HG03039 (cell line): Measurements from ENCODE around the gene EAF2.
"Not testable (repeated sequence)": the region's sequence is repeated elsewhere in the genome, so short reads cannot be mapped to it uniquely, and the experiment has no call there.

ENCODE experiments used
- ATAC-seq: cut with Tn5 transposase; IDR thresholded peaks from one replicate; pipeline ENCODE4 v1.9.1; 2021; ENCODE audit warnings: mild to moderate bottlenecking, moderate library complexity; ENCODE audit not compliant: unreplicated experiment

Gene EAF2

DNA sequence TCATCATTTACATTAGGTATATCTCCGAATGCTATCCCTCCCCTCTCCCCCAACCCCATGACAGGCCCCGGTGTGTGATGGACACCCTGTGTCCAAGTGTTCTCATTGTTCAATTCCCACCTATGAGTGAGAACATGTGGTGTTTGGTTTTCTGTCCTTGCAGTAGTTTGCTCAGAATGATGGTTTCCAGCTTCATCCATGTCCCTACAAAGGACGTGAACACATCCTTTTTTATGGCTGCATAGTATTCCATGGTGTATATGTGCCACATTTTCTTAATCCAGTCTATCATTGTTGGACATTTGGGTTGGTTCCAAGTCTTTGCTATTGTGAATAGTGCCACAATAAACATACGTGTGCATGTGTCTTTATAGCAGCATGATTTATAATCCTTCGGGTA is 22.8 kb downstream of the EAF2 start:
- not testable (repeated sequence) for ATAC-seq

DNA sequence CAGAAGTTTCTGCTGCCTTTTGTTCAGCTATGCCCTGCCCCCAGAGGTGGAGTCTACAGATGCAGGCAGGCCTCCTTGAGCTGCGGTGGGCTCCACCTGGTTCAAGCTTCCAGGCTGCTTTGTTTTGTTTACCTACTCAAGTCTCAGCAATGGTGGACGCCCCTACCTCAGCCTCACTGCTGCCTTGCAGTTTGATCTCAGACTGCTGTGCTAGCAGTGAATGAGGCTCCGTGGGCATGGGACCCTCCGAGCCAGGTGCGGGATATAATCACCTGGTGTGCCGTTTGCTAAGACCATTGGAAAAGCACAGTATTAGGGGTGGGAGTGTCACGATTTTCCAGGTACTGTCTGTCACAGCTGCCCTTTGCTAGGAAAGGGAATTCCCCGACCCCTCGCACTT is 28.2 kb downstream of the EAF2 start:
- not testable (repeated sequence) for ATAC-seq

DNA sequence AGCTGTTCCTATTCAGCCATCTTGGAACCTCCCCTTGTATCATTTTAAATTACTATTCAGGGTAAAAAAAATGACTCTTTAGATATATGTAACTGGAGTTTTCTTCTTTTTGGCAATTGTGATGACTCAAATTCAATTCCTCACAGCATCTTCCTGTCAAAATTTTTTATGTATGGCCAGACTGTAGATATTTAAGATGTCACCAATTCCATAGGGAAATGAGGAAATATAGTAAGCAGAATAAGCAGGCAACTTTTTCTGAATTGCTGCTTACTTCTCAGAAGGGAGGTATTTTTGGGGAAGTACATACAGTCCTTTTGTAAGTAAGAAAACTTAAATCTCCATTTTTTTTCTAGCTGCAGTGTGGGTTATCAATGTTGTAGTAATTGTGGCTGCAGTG is 28.8 kb downstream of the EAF2 start:
- no peak for ATAC-seq

DNA sequence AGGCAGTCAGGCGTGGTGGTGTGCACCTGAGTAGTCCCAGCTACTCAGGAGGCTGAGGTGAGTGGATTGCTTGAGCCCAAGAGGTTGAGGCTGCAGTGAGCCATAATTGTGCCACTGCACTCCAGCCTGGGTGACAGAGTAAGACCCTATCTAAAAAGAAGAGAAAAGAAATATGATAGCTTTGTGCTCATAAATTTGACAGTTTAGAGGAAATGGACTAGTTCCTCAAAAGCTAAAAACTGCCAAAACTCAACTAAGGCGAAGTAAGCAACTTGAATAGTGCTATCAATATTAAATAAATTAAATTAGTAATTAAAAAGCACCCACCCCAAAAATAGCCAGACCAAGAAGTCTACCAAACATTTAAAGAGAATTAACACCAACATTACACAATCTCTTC is 34.7 kb downstream of the EAF2 start:
- no peak for ATAC-seq

DNA sequence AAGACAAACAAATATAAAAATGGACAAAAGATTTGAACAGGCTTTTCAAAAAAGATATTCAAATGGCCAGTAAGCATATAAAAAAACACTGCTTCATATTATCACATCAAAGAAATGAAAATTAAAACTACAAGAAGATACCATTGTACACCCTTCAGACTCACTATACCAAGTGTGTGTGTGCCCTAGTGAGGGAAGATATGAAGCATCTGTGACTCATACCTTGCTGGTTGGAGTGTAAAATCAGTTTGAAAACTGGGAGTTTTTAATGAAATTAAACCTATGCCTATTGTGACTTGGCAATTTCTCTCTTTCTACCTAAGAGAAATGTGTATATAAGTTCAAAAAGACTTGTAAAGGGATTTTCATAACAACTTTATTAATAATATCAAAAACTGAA is 35.7 kb downstream of the EAF2 start:
- no peak for ATAC-seq

DNA sequence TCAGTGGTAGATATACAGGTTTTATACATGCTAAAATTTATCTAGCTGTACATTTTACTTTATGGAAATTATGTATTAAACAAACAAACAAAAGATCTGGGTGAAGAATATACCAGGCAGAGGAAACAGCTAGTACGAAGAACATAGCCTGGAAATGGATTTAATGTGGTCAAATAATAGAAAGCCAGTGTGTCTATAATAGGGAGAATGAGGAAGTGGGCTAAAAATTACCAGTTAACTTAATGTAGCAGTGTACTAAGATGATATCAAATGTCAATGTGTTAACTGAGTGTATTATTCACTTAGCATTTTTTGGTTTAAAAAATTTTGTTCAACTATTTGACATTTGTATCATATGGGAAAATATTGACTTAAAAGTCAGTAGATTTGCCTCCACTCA is 36.4 kb downstream of the EAF2 start:
- no peak for ATAC-seq

DNA sequence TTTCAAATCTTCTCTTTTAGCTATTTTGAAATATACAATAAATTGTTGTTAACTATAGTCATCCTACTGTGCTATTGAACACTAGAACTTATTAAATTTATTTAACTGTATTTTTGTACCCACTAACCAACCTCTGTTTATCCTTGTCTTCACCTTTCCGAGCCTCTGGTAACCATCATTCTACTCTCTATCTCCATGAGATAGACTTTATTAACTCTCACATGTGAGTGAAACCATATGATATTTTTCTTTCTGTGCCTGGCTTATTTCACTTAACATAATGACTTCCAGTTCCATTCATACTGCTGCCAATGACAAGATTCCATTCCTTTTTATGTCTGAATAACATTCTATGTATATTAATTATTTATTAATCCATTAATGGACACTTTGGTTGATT is 43.4 kb downstream of the EAF2 start:
- ATAC-seq: no peak

DNA sequence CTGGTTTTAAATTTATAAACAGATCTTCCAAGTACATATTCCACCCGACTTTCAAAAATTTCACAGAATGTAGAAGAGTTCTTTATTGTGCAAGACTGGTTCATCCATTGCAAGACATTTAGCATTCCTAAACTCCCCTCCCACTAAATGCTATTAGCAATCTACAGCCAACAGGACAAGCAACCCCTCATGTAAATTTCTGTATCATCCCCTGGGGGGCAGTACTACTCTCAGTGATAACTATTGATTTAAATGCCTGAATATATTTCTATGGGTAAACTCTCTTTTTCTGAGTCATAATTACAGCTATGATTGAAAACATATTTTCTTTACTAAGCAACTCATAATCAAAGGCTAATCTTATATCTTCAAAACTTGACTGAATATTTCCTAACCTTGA is 48.5 kb downstream of the EAF2 start:
- no peak for ATAC-seq

DNA sequence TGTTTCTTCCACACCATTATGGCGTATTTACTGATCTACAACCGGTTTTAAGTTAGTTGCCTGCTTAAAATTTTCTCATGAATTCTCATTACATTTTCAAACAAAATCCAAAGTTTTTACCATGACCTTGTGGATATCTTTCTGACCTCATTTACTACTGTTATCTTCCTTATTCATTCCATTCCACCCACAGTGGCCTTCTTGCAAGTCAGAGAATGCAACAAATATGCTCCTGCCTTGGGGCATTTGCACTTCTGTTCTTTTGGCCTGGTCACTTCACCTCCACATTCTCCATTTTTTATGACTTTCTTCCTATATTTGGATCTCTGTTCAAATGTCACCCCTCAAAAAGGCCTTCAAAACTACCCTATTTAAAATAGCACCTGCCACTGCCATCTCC is 50.4 kb downstream of the EAF2 start:
- ATAC-seq: no peak

DNA sequence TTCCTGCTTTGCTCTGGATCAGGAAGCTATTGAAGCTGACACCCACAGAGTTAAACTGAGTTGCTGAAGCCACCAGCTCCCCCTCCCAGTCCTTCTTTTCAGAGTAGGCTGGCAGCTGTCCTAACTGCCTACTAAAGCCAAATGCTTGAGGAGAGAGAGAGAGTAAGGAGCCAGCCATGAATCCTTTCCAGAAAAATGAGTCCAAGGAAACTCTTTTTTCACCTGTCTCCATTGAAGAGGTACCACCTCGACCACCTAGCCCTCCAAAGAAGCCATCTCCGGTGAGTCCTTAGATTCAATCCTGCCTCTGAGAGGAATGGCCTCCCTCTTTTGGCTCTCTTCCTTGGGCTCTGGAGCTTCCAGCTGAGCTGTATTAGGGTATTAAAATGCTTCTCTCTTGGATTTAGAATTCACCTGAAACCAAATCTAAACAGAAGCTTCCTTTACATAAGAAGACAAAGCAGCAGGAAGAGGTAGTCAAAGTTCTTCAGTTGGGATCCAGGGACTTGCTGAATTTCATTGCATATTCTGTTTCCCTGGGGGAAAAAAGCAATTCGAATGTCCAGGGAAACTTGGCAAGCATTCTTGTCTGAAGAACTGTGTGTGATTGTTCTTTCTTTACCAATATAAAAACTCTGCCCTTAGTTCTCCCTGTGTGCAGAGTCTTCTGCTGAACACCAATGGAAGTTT is 59.4 kb downstream of the EAF2 start, which contains the start of gene SLC15A2:
SLC15A2 (plus strand) TSS at position 101 of the 690 bp plus-strand sequence; CDS start at position 177, 76 bp downstream.
- no peak for ATAC-seq

DNA sequence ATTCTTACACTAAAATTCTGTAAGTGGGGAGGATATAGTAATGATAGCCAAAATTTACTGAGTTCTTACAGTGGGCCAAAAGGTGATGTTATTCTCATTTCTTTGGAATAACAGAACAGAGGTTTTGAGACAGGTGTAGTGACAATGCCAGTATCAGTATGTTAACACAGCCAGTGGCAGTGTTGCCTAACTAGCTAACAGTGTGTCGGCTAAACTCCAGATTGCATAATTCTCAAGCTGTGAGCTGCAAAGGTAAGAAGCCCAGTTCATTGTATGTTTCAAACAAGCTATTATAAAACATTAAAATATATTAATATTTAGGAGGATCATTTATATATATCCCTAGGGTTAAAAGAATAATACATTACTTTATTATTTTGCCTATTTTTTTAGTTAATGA is 60.1 kb downstream of the EAF2 start:
- ATAC-seq: no peak

DNA sequence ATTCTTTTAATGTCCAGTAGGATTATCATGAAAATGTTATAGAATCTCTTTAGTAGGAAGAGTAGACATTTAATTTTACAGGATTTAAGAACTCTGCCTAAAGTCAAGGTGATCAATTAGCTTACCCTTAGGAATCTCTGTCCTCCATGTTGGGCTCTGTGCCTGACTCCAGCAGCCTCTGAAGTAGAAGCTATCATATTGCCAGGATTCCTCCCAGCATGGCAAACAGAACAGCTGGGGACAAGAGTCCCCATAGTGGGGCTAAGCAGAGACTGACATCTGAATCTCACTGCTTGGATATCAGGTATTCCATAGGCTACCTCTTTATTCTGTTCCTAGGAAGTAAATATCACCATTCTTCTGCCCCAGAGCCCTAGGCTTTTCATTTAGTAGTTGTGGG is 60.7 kb downstream of the EAF2 start:
- ATAC-seq: no peak

DNA sequence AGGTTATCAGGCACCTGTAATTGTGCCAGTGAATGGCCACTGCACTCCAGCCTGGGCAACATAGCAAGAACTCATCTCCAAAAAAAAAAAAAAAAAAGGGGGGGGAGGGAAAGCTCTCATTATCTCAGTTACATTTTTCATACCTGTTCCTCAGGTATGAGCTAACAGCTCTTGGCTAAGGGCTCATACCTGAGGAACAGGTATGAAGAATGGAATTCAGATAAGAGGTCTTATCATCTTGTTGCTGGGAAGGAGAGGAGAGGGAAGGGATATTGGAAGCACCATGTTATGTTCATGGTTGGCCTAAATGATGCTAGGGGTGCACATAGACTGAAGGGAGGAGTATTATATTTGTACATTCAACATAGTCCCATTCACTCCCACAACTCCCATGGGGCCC is 61.8 kb downstream of the EAF2 start:
- no peak for ATAC-seq

DNA sequence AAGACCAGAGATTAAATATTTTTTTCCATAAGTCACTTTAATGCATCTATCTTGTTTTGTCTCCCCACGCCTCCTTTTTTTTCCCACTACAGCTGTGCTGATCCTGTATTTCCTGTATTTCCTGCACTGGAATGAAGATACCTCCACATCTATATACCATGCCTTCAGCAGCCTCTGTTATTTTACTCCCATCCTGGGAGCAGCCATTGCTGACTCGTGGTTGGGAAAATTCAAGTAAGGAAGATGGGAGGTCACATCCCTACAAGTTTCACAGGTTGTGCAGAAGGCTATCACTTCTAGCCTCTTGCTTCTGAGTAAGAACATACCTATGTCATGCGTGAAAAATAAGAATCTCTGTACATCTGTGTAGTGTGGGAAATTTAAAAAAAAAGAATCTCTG is 62.3 kb downstream of the EAF2 start:
- ATAC-seq: no peak

DNA sequence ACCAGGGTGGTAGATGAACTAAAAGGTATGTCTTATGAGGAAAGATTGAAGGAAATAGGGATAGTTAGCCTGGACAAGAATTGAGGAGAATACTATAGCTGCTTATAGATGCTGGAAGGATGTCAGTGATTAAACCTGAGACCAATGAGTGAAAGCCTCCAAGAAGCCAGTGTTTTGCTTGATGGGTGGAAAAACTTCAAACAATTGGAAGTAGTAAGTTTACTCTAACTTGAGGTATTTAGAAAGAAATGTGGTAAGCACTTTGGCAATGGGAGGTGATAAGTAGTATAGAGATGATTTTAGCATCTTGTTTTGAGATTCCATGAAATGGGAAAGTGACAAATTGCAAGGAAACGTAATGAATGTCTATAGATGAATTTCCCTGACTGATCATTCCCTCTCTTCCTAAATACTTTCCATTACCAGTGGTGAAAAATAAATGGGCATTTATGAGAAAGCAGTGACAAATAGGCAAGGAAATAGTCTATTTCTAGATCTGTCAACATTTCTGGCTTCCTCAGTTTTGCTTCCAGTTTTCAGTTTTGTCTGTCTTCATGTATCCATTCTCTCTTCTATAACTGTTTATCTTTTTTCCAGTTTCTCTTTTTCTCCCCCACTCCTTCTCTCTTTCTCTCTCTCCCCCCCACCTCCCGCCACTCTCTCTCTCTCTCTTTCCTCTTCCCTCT is 78.4 kb downstream of the EAF2 start:
- ATAC-seq: no peak

DNA sequence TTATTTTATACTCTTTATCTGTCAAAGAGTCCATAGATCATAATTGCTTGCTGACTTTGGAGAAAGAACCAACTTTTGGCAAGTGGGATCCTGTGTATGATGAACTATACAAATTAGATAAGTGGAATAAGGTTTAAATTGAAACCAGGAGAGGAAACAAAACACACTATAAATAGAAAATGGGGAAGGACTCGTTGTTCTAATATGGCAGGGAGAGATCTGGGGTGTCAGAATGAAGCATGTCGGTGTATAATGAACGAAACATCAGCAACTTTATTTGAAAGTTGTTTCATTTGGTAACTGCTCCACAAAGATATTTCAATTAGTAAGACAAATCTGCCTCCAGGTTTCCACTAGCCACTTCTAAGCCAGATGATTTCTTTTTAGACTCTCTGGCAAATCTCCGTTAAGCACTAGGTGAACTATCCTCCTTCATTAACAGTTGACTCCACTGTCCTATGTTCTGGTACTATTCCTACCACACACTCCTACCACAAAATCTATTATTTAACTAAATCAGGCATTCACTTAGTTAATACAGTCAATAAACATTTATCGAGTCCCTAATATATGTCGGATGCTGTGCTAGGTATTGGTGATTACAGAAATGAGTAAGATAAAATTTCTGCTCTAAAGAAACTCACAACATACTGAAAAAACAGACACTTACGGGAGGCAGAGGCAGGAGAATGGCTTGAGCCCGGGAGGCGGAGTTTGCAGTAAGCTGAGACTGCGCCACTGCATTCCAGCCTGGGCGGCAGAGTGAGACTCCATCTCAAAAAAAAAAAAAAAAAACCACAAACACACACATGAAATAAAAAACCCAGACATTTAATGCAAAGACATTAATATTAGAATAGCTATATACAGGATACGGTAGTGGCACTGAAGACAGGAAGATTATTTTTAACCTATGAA is 79.3 kb downstream of the EAF2 start:
- ATAC-seq: no peak

DNA sequence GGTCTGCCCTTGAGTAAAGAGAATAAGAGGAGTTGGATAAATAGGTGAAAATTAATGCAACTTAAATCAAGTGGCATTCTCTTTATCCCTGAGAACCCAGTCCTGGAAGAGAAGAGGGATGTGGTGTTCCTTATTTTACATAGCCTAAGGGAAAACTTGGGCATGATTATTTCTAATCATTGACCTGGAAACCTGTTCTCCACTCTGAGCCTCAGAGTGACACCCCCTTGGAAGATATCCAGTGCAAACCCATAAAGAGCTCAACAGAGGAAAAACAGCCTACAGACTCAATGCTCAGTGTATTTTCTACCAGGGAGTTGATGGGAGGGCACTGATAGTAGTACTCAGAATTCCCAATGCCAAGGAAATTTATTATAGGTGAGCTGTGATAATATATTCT is 81.2 kb downstream of the EAF2 start:
- no peak for ATAC-seq

DNA sequence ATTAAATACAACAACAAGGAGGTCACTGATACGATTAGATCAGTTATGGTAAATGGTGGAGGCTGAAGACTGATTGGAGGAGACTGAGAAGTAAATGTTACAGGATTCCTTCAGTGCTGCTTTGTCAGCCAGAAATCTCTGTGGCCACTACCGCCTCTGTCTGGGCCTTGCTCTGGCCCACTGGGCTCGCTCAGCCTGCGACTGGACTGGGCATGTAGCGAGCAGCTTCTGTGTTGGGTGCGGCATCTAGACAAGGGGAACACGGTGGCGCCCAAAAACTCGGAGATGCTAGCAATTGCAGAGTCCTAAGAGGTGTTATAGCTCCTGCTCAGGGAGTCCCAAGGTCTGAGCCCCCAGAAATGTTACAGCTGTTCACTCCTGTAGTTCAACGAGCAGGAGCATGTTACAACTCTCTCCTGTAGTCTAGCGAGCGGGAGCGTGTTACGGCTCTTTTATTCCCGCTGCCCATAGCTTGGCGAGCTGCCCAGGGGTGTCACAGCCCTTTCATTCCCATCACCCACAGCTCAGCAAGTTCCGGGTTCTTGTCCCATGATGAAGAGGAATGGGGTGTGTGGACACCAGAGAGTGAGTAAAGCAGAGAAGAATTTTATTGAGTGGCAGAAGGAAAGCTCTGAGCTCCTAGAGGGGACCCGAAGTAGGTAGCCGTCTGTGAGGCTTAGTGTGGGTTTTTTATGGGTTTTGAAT is 83.9 kb downstream of the EAF2 start:
- ATAC-seq: no peak

DNA sequence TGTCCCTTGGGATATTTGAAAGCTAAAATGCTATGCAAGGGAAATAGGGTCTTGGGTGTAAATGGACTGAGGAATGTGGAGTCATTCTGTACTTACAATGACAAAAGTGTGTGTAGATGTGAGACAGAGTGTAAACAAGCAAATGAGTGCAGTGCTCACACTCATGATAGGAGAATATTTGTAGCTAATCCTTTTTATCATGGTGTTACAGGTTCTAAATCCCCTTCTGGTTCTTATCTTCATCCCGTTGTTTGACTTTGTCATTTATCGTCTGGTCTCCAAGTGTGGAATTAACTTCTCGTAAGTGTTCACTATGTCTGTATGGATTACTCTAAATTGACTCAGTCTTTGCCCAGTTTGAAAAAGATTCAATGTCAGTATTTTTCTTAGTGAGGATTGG is 89.7 kb downstream of the EAF2 start:
- no peak for ATAC-seq

DNA sequence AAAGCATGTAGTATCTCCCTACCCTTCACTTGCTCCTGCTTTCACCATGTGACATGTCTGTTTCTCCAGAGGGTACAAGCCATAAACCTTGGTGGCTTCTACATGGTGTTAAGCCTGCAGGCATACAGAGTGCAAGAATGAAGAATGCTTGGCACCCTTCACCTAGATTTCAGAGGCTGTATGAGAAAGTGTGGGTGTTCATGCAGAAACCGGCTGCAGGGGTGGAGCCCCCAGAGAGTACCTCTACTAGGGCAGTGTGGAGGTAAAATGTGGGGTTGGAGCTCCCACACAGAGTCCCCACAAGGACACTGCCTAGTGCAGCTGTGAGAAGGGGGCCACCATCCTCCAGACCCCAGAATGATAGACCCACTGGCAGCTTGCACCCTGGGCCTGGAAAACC is 91.4 kb downstream of the EAF2 start:
- ATAC-seq: no peak
